NB4 (cell line): Measurements from ENCODE around the gene DPYSL5.

ENCODE experiments used
- CTCF ChIP-seq: IDR thresholded peaks from one replicate; pipeline ENCODE4 v1.5.1; 2012; ENCODE audit warnings: low read depth, low read length
- MYC ChIP-seq: IDR thresholded peaks from 2 replicates; pipeline ENCODE4 v1.6.1; 2011; ENCODE audit warnings: low read depth, low read length
- POLR2A ChIP-seq: IDR thresholded peaks from 2 replicates; pipeline ENCODE4 v1.6.1; 2011; ENCODE audit warnings: mild to moderate bottlenecking; ENCODE audit not compliant: insufficient read length; ENCODE audit errors: extremely low read depth

GRCh38 chr2:26892133-26892532 is 44.2 kb downstream of the DPYSL5 start:
- TF ChIP-seq POLR2A (no peak), CTCF (no peak), MYC (no peak)
